ENCODE data around the gene WNT1.

- TF ChIP-seq RAD21 (conservative IDR thresholded peaks at IDR 0.05) (no peak), CTCF (IDR thresholded peaks at IDR 0.05; ENCODE audit: poor library complexity, severe bottlenecking) (no peak), REST (IDR thresholded peaks at IDR 0.05; ENCODE audit: borderline replicate concordance) (no peak), SMC3 (conservative IDR thresholded peaks at IDR 0.05; ENCODE audit: poor library complexity) (no peak), POLR2AphosphoS5 (IDR thresholded peaks at IDR 0.05) (no peak)
These were observed 50.6 kb downstream of the WNT1 start for GRCh38 chr12:49028666-49029275.
